ENCODE data around the gene METTL24. TPM values are rescaled to one million over a fixed set of nuclear protein-coding genes. Genes with fewer than 3 reads are reported as not detected.
"Not testable (repeated sequence)": the region's sequence is repeated elsewhere in the genome, so short reads cannot be mapped to it uniquely, and the experiment has no call there.

METTL24 gene
- total RNA-seq, 1 donor from 2014 or later, result 3.2 TPM

DNA sequence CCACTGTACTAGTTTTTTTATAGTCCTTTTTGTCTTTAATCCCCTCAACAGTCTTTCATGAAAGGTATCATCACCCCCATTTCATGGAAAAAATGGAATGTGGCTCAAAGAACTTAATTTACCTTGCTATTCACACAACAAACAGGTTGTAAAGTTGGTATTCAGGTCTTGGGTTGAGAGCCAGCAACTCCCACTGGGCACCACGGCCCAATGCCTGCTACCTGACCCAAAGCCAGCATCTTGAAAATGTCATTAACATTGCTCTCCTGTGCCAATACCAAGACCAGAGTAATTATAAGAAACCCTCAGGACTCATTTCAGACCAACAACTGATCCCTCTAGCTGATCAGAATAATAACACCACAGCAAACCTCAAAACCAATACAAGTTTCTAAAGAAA is 75.7 kb downstream of the METTL24 start:
- Histone ChIP-seq H3F3A (ENCODE audit: low read depth) (no peaks in the 10 kb centered on the region), H3K9me3 (ENCODE audit: low read depth) (no peaks in the 10 kb centered on the region), H3K4me3 (no peak overlapping the region), H3K36me3 (no peaks in the 10 kb centered on the region), H4K20me1 (ENCODE audit: low read depth) (no peaks in the 10 kb centered on the region), H3K9ac (no peak overlapping the region), H3K27ac (no peak overlapping the region), H3K27me3 (no peaks in the 10 kb centered on the region), H3K4me2 (no peak overlapping the region), H3K4me1 (peaks cover 24% of the 10 kb centered on the region), H2AFZ (replicated peaks) (no peak overlapping the region), H3K79me2 (ENCODE audit: low read depth) (no peaks in the 10 kb centered on the region)
- Mint-ChIP-seq H3K36me3 (no peaks in the 10 kb centered on the region), H3K27ac (no peak overlapping the region), H3K9me3 (peaks cover 6% of the 10 kb centered on the region), H3K4me3 (no peak overlapping the region), H3K4me1 (peaks cover 31% of the 10 kb centered on the region), H3K27me3 (ENCODE audit: insufficient read depth, low read depth) (peaks cover 6% of the 10 kb centered on the region)
- TF ChIP-seq, protein P1, sequence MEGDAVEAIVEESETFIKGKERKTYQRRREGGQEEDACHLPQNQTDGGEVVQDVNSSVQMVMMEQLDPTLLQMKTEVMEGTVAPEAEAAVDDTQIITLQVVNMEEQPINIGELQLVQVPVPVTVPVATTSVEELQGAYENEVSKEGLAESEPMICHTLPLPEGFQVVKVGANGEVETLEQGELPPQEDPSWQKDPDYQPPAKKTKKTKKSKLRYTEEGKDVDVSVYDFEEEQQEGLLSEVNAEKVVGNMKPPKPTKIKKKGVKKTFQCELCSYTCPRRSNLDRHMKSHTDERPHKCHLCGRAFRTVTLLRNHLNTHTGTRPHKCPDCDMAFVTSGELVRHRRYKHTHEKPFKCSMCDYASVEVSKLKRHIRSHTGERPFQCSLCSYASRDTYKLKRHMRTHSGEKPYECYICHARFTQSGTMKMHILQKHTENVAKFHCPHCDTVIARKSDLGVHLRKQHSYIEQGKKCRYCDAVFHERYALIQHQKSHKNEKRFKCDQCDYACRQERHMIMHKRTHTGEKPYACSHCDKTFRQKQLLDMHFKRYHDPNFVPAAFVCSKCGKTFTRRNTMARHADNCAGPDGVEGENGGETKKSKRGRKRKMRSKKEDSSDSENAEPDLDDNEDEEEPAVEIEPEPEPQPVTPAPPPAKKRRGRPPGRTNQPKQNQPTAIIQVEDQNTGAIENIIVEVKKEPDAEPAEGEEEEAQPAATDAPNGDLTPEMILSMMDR (IDR thresholded peaks at IDR 0.05), result no peak
- TF ChIP-seq EZH2 (IDR thresholded peaks at IDR 0.05) (no peak), EZH2phosphoT487 (IDR thresholded peaks at IDR 0.05) (no peak)
- DNase-seq (ENCODE audit: low spot score), result no peak

DNA sequence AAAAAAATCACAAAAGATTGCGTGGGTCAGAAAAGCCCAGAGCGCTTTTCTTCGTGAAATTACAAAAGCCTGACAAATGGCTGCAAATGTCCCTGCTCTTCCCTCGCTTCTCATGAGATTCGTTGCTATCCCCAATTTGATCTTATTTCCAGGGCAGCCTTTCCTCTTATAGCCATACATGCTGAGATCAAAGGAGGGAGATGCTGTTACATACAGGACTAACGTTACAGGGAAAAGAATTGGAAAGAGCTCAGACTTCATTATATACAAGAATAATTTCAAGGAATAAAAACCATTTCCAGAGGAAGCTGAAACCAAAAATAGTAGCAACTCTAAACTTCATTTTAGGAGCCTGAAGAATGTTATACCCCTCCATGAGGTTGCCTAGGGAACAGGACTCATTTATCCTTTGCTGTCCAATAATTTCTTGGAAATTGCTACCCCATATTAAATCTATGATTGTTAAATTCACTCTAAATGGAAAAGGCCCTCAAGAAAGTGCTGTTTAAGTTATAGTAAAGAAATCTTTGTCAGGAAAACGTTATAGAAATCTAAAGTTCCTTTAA is 81.0 kb downstream of the METTL24 start:
- Histone ChIP-seq H4K20me1 (ENCODE audit: low read depth) (no peaks in the 10 kb centered on the region), H3K79me2 (ENCODE audit: low read depth) (no peaks in the 10 kb centered on the region), H3F3A (ENCODE audit: low read depth) (peaks cover 2% of the 10 kb centered on the region), H3K4me2 (no peak overlapping the region), H3K9me3 (ENCODE audit: low read depth) (no peaks in the 10 kb centered on the region), H3K9ac (no peak overlapping the region), H3K36me3 (no peaks in the 10 kb centered on the region), H3K27ac (no peak overlapping the region), H2AFZ (replicated peaks) (peak overlapping the region; percentile 26), H3K27me3 (no peaks in the 10 kb centered on the region), H3K4me1 (peaks cover 23% of the 10 kb centered on the region), H3K4me3 (no peak overlapping the region)
- H3K4me1 Mint-ChIP-seq, result peaks cover 26% of the 10 kb centered on the region
- H3K27ac Mint-ChIP-seq, result no peak overlapping the region
- TF ChIP-seq EZH2phosphoT487 (IDR thresholded peaks at IDR 0.05) (no peak), EZH2 (IDR thresholded peaks at IDR 0.05) (no peak)
- TF ChIP-seq, protein P1 (IDR thresholded peaks at IDR 0.05), result no peak
- no peaks in the 10 kb centered on the region for H3K36me3 Mint-ChIP-seq
- peaks cover 4% of the 10 kb centered on the region for H3K27me3 Mint-ChIP-seq (ENCODE audit: insufficient read depth, low read depth)
- no peak overlapping the region for H3K4me3 Mint-ChIP-seq
- peaks cover 6% of the 10 kb centered on the region for H3K9me3 Mint-ChIP-seq
- no peak for DNase-seq (ENCODE audit: low spot score)

DNA sequence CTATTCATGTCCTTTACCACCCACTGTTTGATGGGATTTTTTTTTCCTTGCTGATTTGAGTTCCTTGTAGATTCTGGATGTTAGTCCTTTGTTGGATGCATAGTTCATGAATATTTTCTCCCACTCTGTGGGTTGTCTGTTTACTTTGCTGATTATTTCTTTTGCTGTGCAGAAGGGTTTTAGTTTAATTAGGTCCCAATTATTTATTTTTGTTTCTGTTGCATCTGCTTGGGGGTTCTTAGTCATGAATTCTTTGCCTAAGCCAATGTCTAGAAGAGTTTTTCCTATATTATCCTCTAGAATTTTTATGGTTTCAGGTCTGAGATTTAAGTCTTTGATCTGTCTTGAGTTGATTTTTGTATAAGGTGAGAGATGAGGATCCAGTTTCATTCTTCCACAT is 85.4 kb downstream of the METTL24 start:
- H2AFZ ChIP-seq (replicated peaks); H3K4me3 ChIP-seq; H3K9me3 ChIP-seq (ENCODE audit: low read depth); H3K27me3 Mint-ChIP-seq (ENCODE audit: insufficient read depth, low read depth); H3K4me3 Mint-ChIP-seq; H3K79me2 ChIP-seq (ENCODE audit: low read depth); DNase-seq (ENCODE audit: low spot score); H3K9ac ChIP-seq; H3K36me3 Mint-ChIP-seq; H3K9me3 Mint-ChIP-seq; H4K20me1 ChIP-seq (ENCODE audit: low read depth); H3K27ac ChIP-seq; H3K27me3 ChIP-seq; H3K27ac Mint-ChIP-seq; H3K4me2 ChIP-seq; H3K36me3 ChIP-seq: not testable (repeated sequence)
- Histone ChIP-seq H3F3A (ENCODE audit: low read depth) (peaks cover 17% of the 10 kb centered on the region), H3K4me1 (peaks cover 37% of the 10 kb centered on the region)
- H3K4me1 Mint-ChIP-seq, result peaks cover 34% of the 10 kb centered on the region

DNA sequence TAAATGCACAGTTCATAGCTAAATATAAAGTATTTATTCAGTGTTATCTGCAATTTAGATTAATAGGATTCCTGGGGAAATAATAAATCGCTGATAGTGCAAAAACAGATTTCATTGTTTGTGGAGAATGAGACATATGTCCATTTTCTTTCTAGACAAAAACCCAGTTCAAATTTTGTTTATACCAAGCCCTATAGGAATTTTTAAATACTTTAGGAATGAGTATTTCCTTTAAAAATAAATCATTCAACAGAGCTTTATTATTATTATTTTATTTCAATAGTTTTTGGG is 86.5 kb downstream of the METTL24 start:
- no peak overlapping the region for H3K4me3 ChIP-seq
- no peak for DNase-seq (ENCODE audit: low spot score)
- H3K36me3 ChIP-seq, result no peaks in the 10 kb centered on the region
- H3F3A ChIP-seq (ENCODE audit: low read depth), result peaks cover 17% of the 10 kb centered on the region
- H4K20me1 ChIP-seq (ENCODE audit: low read depth), result no peaks in the 10 kb centered on the region
- peaks cover 1% of the 10 kb centered on the region for H3K9me3 Mint-ChIP-seq
- no peaks in the 10 kb centered on the region for H3K36me3 Mint-ChIP-seq
- no peak overlapping the region for H3K9ac ChIP-seq
- H3K27ac Mint-ChIP-seq, result no peak overlapping the region
- peaks cover 29% of the 10 kb centered on the region for H3K4me1 ChIP-seq
- peak overlapping the region; percentile 30 for H3K27ac ChIP-seq
- no peaks in the 10 kb centered on the region for H3K27me3 ChIP-seq
- H3K4me2 ChIP-seq, result no peak overlapping the region
- peaks cover 24% of the 10 kb centered on the region for H3K4me1 Mint-ChIP-seq
- H3K9me3 ChIP-seq (ENCODE audit: low read depth), result no peaks in the 10 kb centered on the region
- no peak overlapping the region for H2AFZ ChIP-seq (replicated peaks)
- no peak overlapping the region for H3K4me3 Mint-ChIP-seq
- TF ChIP-seq EZH2 (IDR thresholded peaks at IDR 0.05), result no peak
- TF ChIP-seq, protein P1 (IDR thresholded peaks at IDR 0.05), result no peak
- no peak for TF ChIP-seq EZH2phosphoT487 (IDR thresholded peaks at IDR 0.05)
- peaks cover 2% of the 10 kb centered on the region for H3K27me3 Mint-ChIP-seq (ENCODE audit: insufficient read depth, low read depth)
- H3K79me2 ChIP-seq (ENCODE audit: low read depth), result no peaks in the 10 kb centered on the region
